Measurements from ENCODE around the gene H1-8. TPM values are rescaled to one million over a fixed set of nuclear protein-coding genes. Genes with fewer than 3 reads are reported as not detected.
"Not testable (repeated sequence)": the region's sequence is repeated elsewhere in the genome, so short reads cannot be mapped to it uniquely, and the experiment has no call there.

The H1-8 gene
- total RNA-seq, 1 donor from 2014 or later: not detected

- no peak for DNase-seq (ENCODE audit: low read depth)
Observed at GRCh38 chr3:129506231-129506742, 36.7 kb upstream of the H1-8 start.

DNA sequence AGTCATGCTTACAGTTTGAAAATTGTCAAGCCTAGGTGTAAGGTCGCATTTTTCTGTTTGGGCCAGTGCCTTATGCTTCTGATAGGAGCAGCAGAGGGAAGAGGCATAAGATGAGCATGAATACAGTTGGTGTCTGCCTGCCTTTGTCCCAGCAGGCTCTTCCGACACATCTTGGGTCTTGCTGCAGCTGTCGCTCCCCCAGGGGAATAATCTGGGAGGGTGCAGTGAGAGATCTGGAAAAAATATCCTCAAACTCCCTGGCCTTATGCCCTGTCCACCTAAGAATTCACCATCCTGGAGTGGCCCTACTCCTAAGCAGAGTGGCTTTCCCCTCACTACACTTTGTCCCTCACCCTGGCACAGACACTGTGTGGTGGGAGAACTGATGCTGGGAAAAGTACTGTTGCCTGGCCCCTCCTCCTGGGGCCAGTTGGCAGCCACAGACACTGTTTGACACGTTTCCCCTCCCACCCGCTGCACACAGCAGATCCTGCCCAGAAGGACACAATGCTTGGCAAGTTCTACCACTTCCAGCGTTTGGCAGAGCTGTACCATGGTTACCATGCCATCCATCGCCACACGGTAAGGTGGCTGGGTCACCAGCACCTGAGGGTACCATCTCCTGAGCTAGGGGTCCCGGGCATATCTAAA, 35.7 kb upstream of the H1-8 start:
- TF ChIP-seq CTCF (IDR thresholded peaks at IDR 0.05; ENCODE audit: insufficient read depth, low read length, poor library complexity, severe bottlenecking): no peak
- H3K4me3 ChIP-seq (ENCODE audit: low read depth, low read length): no peak overlapping the region
- H3K27me3 ChIP-seq (ENCODE audit: control insufficient read depth, insufficient read depth, low read length): no peaks in the 10 kb centered on the region
- no peak for DNase-seq (ENCODE audit: low read depth)
- no peaks in the 10 kb centered on the region for H3K36me3 ChIP-seq (ENCODE audit: control insufficient read depth, insufficient read depth, low read length)

More at GRCh38 chr3:129506231-129506742, 36.7 kb upstream of the H1-8 start:
- TF ChIP-seq CTCF (IDR thresholded peaks at IDR 0.05; ENCODE audit: insufficient read depth, low read length, poor library complexity, severe bottlenecking): no peak
- no peaks in the 10 kb centered on the region for H3K27me3 ChIP-seq (ENCODE audit: control insufficient read depth, insufficient read depth, low read length)
- H3K36me3 ChIP-seq (ENCODE audit: control insufficient read depth, insufficient read depth, low read length): no peaks in the 10 kb centered on the region
- no peak overlapping the region for H3K4me3 ChIP-seq (ENCODE audit: low read depth, low read length)

GRCh38 chr3:129512595-129512994, 30.4 kb upstream of the H1-8 start:
- H3K4me3 ChIP-seq (ENCODE audit: low read depth, low read length): no peak overlapping the region
- no peak for DNase-seq (ENCODE audit: low read depth)
- H3K27me3 ChIP-seq (ENCODE audit: control insufficient read depth, insufficient read depth, low read length): no peaks in the 10 kb centered on the region
- TF ChIP-seq CTCF (IDR thresholded peaks at IDR 0.05; ENCODE audit: insufficient read depth, low read length, poor library complexity, severe bottlenecking): no peak
- no peaks in the 10 kb centered on the region for H3K36me3 ChIP-seq (ENCODE audit: control insufficient read depth, insufficient read depth, low read length)

DNA sequence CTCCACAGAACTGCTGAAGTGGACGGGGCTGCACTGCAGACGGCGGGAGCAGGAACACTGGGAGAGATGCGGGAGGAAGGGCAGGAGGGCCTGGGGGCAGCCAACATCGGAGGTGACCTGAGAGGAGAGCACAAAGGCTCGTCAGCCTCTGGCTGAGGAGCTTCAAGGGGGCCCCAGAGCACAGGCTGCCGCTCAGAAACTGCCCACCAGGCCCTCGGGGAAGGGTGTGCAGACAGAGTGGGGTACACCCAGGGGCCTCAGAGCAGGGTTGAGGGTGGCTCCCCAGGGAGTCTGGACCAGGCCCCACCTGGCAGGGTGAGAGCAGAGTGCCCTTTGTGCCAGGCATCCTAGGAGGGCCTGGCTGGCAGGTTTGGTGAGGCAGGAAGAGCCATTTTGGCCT, 29.3 kb upstream of the H1-8 start:
- H3K4me3 ChIP-seq (ENCODE audit: low read depth, low read length): no peak overlapping the region
- DNase-seq (ENCODE audit: low read depth): no peak
- H3K36me3 ChIP-seq (ENCODE audit: control insufficient read depth, insufficient read depth, low read length): no peaks in the 10 kb centered on the region
- TF ChIP-seq CTCF (IDR thresholded peaks at IDR 0.05; ENCODE audit: insufficient read depth, low read length, poor library complexity, severe bottlenecking): no peak
- no peaks in the 10 kb centered on the region for H3K27me3 ChIP-seq (ENCODE audit: control insufficient read depth, insufficient read depth, low read length)

GRCh38 chr3:129514110-129514509, 28.9 kb upstream of the H1-8 start:
- TF ChIP-seq CTCF (IDR thresholded peaks at IDR 0.05; ENCODE audit: insufficient read depth, low read length, poor library complexity, severe bottlenecking): no peak
- H3K27me3 ChIP-seq (ENCODE audit: control insufficient read depth, insufficient read depth, low read length): no peaks in the 10 kb centered on the region
- no peaks in the 10 kb centered on the region for H3K36me3 ChIP-seq (ENCODE audit: control insufficient read depth, insufficient read depth, low read length)
- no peak for DNase-seq (ENCODE audit: low read depth)
- no peak overlapping the region for H3K4me3 ChIP-seq (ENCODE audit: low read depth, low read length)

GRCh38 chr3:129514563-129514962, 28.4 kb upstream of the H1-8 start:
- Histone ChIP-seq H3K4me3 (ENCODE audit: low read depth, low read length) (no peak overlapping the region), H3K27me3 (ENCODE audit: control insufficient read depth, insufficient read depth, low read length) (no peaks in the 10 kb centered on the region), H3K36me3 (ENCODE audit: control insufficient read depth, insufficient read depth, low read length) (no peaks in the 10 kb centered on the region)
- TF ChIP-seq CTCF (IDR thresholded peaks at IDR 0.05; ENCODE audit: insufficient read depth, low read length, poor library complexity, severe bottlenecking): no peak
- DNase-seq (ENCODE audit: low read depth): no peak

DNA sequence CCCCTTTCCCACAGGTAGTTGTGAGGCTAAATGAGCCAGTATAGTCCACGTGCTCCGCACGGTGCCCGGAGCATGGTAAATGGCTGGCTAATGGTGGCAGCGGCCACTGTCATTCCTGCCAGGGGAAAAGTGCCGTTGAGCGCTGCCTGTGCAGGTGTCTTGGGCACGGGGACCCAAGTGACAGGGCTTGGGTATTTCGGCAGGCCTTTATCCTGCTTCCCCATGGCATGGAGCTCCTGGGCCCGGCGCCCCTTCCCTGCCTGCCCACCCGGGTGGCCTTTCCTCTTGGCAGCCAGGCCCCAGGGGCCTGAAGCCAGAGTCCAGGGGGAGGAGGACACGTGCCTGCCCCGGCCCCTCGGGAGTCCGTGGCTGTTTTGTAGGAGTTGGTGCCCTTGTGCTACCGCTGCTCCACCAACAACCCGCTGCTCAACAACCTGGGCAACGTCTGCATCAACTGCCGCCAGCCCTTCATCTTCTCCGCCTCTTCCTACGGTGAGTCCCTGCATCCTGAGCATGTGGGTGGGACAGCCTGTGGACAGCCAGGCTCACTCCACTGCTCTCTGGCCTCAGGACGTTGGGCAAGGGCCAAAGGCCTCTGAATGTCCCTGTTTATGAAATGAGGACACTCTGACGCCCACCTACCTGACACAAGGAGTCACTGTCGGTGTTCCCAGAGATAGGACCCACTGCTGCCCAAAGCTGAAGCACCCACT, 27.7 kb upstream of the H1-8 start:
- H3K36me3 ChIP-seq (ENCODE audit: control insufficient read depth, insufficient read depth, low read length); H3K27me3 ChIP-seq (ENCODE audit: control insufficient read depth, insufficient read depth, low read length); DNase-seq (ENCODE audit: low read depth); H3K4me3 ChIP-seq (ENCODE audit: low read depth, low read length): not testable (repeated sequence)

DNA sequence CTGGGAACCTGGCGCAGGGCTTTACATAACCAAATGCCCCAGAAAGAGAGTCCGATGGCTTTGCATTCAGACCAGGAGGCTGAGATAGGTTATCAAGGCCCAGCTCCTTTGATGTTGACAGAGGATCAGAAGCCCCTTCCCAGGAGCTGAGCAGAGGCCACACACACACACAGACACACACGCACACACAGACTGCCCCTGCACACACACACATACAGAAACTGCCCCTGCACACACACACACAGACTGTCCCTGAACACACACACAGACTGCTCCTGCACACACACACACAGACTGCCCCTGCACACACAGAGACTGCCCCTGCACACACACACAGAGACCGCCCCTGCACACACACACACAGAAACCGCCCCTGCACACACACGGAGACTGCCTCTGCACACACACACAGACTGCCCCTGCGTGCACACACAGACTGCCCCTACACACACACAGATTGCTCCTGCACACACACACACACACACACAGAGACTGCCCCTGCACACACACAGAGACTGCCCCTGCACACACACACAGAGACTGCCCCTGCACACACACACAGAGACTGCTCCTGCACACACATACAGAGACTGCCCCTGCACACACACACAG, 27.0 kb upstream of the H1-8 start:
- H3K27me3 ChIP-seq (ENCODE audit: control insufficient read depth, insufficient read depth, low read length); DNase-seq (ENCODE audit: low read depth); H3K4me3 ChIP-seq (ENCODE audit: low read depth, low read length); H3K36me3 ChIP-seq (ENCODE audit: control insufficient read depth, insufficient read depth, low read length): not testable (repeated sequence)

Data from kidney epithelial cell (primary cell).